MCF 10A (cell line): ENCODE measurements around the gene CFHR4. TPM values are rescaled to one million over a fixed set of nuclear protein-coding genes. Genes with fewer than 3 reads are reported as not detected.

Source experiments
- BruUV-seq: library from RNA; stranded (reverse); fragments of 400-500 nt; replicated peaks from 2 replicates; lab custom pipeline; 2021; lab: Mats Ljungman, UMichigan
- CTCF ChIA-PET: fragments of 300-600 bp; sonication (Branson Sonifier 250); formaldehyde crosslinking; extraction: SDS; loops from one replicate; lab custom pipeline; 2021; ENCODE audit warnings: antibody characterized with exemption, inconsistent platforms; lab: Yijun Ruan, JAX
- POLR2A ChIA-PET: fragments of 300-600, 350-650 bp; sonication (Branson Sonifier 250); formaldehyde crosslinking; extraction: SDS; loops from one replicate; lab custom pipeline; 2020; ENCODE audit warnings: antibody characterized with exemption, inconsistent platforms; lab: Yijun Ruan, JAX
- DNase-seq: peaks from one replicate; pipeline ENCODE4 v3.0.0-alpha.2; 2018; ENCODE audit not compliant: unreplicated experiment
- H3K27ac Mint-ChIP-seq: one replicate; pipeline ENCODE4 v1.8.0; 2022; ENCODE audit warnings: mild to moderate bottlenecking, low read depth, mixed read lengths; ENCODE audit not compliant: unreplicated experiment
- H3K27me3 Mint-ChIP-seq: one replicate; pipeline ENCODE4 v1.8.0; 2022; ENCODE audit warnings: mixed read lengths; ENCODE audit not compliant: insufficient read depth, unreplicated experiment
- H3K36me3 Mint-ChIP-seq: one replicate; pipeline ENCODE4 v1.8.0; 2022; ENCODE audit warnings: mild to moderate bottlenecking, moderate library complexity, mixed read lengths; ENCODE audit not compliant: insufficient read depth, unreplicated experiment
- H3K4me1 Mint-ChIP-seq: one replicate; pipeline ENCODE4 v1.8.0; 2022; ENCODE audit warnings: mixed read lengths; ENCODE audit not compliant: insufficient read depth, unreplicated experiment
- H3K4me3 Mint-ChIP-seq: one replicate; pipeline ENCODE4 v1.8.0; 2022; ENCODE audit warnings: mild to moderate bottlenecking, moderate library complexity, mixed read lengths; ENCODE audit not compliant: unreplicated experiment
- H3K9me3 Mint-ChIP-seq: one replicate; pipeline ENCODE4 v1.8.0; 2022; ENCODE audit warnings: mixed read lengths; ENCODE audit not compliant: unreplicated experiment
- CTCF ChIP-seq: fragments of 200-600 bp; IDR thresholded peaks from one replicate; pipeline ENCODE4 v1.8.0; 2022; ENCODE audit warnings: antibody characterized with exemption, mild to moderate bottlenecking; ENCODE audit not compliant: unreplicated experiment
- intact Hi-C: fragments of 100-400 bp; cut with micrococcal nuclease; formaldehyde crosslinking; loops from 2 replicates; pipeline ENCODE4 v1.14.1; 2022
- total RNA-seq: library from RNA; stranded (reverse); gene quantifications from 2 replicates; pipeline ENCODE4 v1.2.3, GENCODE V29; 2022

The CFHR4 gene
- total RNA-seq, 1 experiment from 2014 or later, result not detected

GRCh38 chr1:196891251-196891650 lies 3.4 kb downstream of the CFHR4 start:
- no peak overlapping the region for H3K4me3 Mint-ChIP-seq
- no peak overlapping the region for H3K27ac Mint-ChIP-seq
- no peaks in the 10 kb centered on the region for H3K27me3 Mint-ChIP-seq
- POLR2A ChIA-PET, result no interaction called here
- H3K9me3 Mint-ChIP-seq, result no peaks in the 10 kb centered on the region
- intact Hi-C loops, result no loop called here
- H3K36me3 Mint-ChIP-seq, result no peaks in the 10 kb centered on the region
- H3K4me1 Mint-ChIP-seq, result no peaks in the 10 kb centered on the region
- DNase-seq, result no peak
- no peak for TF ChIP-seq CTCF
- no TSS peak for BruUV-seq
- CTCF ChIA-PET, result interaction anchor here (0.7 kb wide), 1 partner anchor 17 kb away, joined by 3 read pairs; no protein-coding TSS in a partner anchor

- ChIA-PET POLR2A (no interaction called here), CTCF (no interaction called here)
- H3K9me3 Mint-ChIP-seq, result peaks cover 6% of the 10 kb centered on the region
- no peak for DNase-seq
- TF ChIP-seq CTCF, result no peak
- no peak overlapping the region for H3K4me3 Mint-ChIP-seq
- intact Hi-C loops, result no loop called here
- no peaks in the 10 kb centered on the region for H3K27me3 Mint-ChIP-seq
- no peaks in the 10 kb centered on the region for H3K4me1 Mint-ChIP-seq
- H3K36me3 Mint-ChIP-seq, result no peaks in the 10 kb centered on the region
- BruUV-seq, result no TSS peak
- no peak overlapping the region for H3K27ac Mint-ChIP-seq
Observed at GRCh38 chr1:196896355-196896754, 8.5 kb downstream of the CFHR4 start.

- peaks cover 6% of the 10 kb centered on the region for H3K9me3 Mint-ChIP-seq
- H3K4me3 Mint-ChIP-seq, result no peak overlapping the region
- TF ChIP-seq CTCF, result no peak
- DNase-seq, result no peak
- intact Hi-C loops, result no loop called here
- H3K27ac Mint-ChIP-seq, result no peak overlapping the region
- no peaks in the 10 kb centered on the region for H3K27me3 Mint-ChIP-seq
- no TSS peak for BruUV-seq
- POLR2A ChIA-PET, result interaction anchor here (0.7 kb wide), 1 partner anchor 191 kb away, joined by 3 read pairs; no protein-coding TSS in a partner anchor
- H3K36me3 Mint-ChIP-seq, result no peaks in the 10 kb centered on the region
- CTCF ChIA-PET, result no interaction called here
- no peaks in the 10 kb centered on the region for H3K4me1 Mint-ChIP-seq
Observed at GRCh38 chr1:196897158-196897828, 9.4 kb downstream of the CFHR4 start.

GRCh38 chr1:196902344-196902743 lies 14.5 kb downstream of the CFHR4 start:
- Mint-ChIP-seq H3K36me3 (no peaks in the 10 kb centered on the region), H3K4me3 (no peak overlapping the region), H3K27ac (no peak overlapping the region), H3K4me1 (no peaks in the 10 kb centered on the region), H3K27me3 (no peaks in the 10 kb centered on the region), H3K9me3 (peaks cover 6% of the 10 kb centered on the region)
- intact Hi-C loops, result no loop called here
- BruUV-seq, result no TSS peak
- peak; percentile 17 for TF ChIP-seq CTCF
- ChIA-PET POLR2A (no interaction called here), CTCF (interaction anchor here (0.6 kb wide), 1 partner anchor 690 kb away, joined by 3 read pairs; no protein-coding TSS in a partner anchor)
- DNase-seq, result no peak
